ENCODE results near the gene DBI. TPM values are rescaled to one million over a fixed set of nuclear protein-coding genes. Genes with fewer than 3 reads are reported as not detected.
A peak's percentile ranks its signal among the peaks of the same experiment; 100 is the strongest.

The DBI gene
- total RNA-seq, 5 donors from 2014 or later (not counting 1 experiment from before 2014, with no cell fraction given): 33.4 to 55.5 (median 44.3) TPM

DNA sequence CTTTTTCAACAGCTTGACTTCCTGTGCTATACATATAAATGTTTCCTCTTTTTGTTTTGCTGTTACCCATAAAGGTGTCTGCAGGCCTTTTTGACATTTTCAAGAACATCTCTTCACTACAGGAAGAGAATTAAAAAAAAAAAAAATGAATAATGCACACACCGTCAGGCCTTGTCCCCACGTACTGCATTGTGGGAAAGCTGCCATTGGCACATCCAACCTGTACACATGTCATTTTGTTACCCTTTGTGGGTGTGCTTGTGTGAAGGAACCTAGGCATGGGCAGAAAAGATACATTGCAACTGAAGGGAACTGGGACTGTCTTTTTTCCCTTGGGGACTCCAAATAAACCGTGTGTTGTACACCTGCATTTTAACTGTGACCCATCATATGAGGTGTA is 48.1 kb downstream of the DBI start:
- WGBS (ENCODE audit: insufficient coverage): 60% methylated on average over 1 of the region's 3 CpGs
- Histone ChIP-seq H3K36me3 (ENCODE audit: control insufficient read depth in 2 of 2, extremely low read depth in 1 of 2, insufficient read depth in 1 of 2, low read length in 1 of 2) (no peaks in the 10 kb centered on the region), H3K27ac (ENCODE audit: low read length) (no peak overlapping the region), H3K4me3 (ENCODE audit: control insufficient read depth in 1 of 2, extremely low read depth in 1 of 2, low read length in 1 of 2) (no peak overlapping the region), H3K27me3 (replicated peaks in 1 of 2; ENCODE audit: control insufficient read depth in 2 of 2, extremely low read depth in 1 of 2, insufficient read depth in 2 of 2, low read length in 1 of 2) (peaks cover 0 to 3% of the 10 kb centered on the region in 2 experiments), H3K4me1 (ENCODE audit: control insufficient read depth in 1 of 2, extremely low read depth in 1 of 2, insufficient read depth in 2 of 2, low read length in 2 of 2) (peaks cover 0 to 3% of the 10 kb centered on the region in 2 experiments), H3K9me3 (no peaks in the 10 kb centered on the region)
- no peak for DNase-seq
- Mint-ChIP-seq H3K27me3 (peaks cover 15 to 19% of the 10 kb centered on the region in 2 donors), H3K4me3 (no peak overlapping the region), H3K27ac (peak overlapping the region in 1 of 2 donors; percentile 0), H3K4me1 (peaks cover 0 to 6% (median 2%) of the 10 kb centered on the region in 3 donors), H3K9me3 (no peaks in the 10 kb centered on the region), H3K36me3 (no peaks in the 10 kb centered on the region)
- CTCF ChIA-PET: no interaction called here
- peak in 1 of 4 experiments; percentile 8 for ATAC-seq (replicated peaks in 1 of 4)
- POLR2A ChIA-PET: no interaction called here

DNA sequence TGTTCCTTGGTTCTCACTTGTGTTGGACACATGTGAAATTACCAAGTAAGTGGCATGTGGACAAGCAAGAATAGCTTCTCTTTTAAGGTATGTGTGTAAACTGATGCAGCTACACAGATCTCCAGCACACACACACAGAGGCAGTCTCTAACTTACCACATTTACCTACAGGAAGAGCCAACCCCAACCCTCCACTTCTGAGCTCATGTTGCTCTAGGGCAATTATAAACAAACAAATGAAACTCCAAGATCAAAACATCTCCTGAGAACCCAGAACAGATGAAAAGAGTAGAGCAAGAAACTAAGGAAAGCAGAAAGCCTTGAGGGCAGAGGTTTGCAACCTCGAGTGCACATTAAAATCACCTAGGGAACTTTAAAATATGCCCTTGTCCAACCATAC is 48.9 kb downstream of the DBI start:
- no peaks in the 10 kb centered on the region for H3K36me3 Mint-ChIP-seq
- Histone ChIP-seq H3K36me3 (ENCODE audit: control insufficient read depth in 2 of 2, extremely low read depth in 1 of 2, insufficient read depth in 1 of 2, low read length in 1 of 2) (no peaks in the 10 kb centered on the region), H3K4me1 (ENCODE audit: control insufficient read depth in 1 of 2, extremely low read depth in 1 of 2, insufficient read depth in 2 of 2, low read length in 2 of 2) (peaks cover 0 to 3% of the 10 kb centered on the region in 2 experiments), H3K27me3 (replicated peaks in 1 of 2; ENCODE audit: control insufficient read depth in 2 of 2, extremely low read depth in 1 of 2, insufficient read depth in 2 of 2, low read length in 1 of 2) (peaks cover 0 to 3% of the 10 kb centered on the region in 2 experiments), H3K27ac (ENCODE audit: low read length) (no peak overlapping the region), H3K9me3 (no peaks in the 10 kb centered on the region), H3K4me3 (ENCODE audit: control insufficient read depth in 1 of 2, extremely low read depth in 1 of 2, low read length in 1 of 2) (no peak overlapping the region)
- ChIA-PET POLR2A (no interaction called here), CTCF (no interaction called here)
- no peak overlapping the region for H3K4me3 Mint-ChIP-seq
- H3K9me3 Mint-ChIP-seq: no peaks in the 10 kb centered on the region
- no CpG with 5 or more reads among the region's 1 CpG for WGBS (ENCODE audit: insufficient coverage)
- peaks cover 19% of the 10 kb centered on the region in 2 donors for H3K27me3 Mint-ChIP-seq
- DNase-seq (no peak), ATAC-seq (replicated peaks in 1 of 4) (peak in 1 of 4 experiments; percentile 72)
- peaks cover 0 to 6% (median 2%) of the 10 kb centered on the region in 3 donors for H3K4me1 Mint-ChIP-seq
- peak overlapping the region in 1 of 2 donors; percentile 70 for H3K27ac Mint-ChIP-seq

DNA sequence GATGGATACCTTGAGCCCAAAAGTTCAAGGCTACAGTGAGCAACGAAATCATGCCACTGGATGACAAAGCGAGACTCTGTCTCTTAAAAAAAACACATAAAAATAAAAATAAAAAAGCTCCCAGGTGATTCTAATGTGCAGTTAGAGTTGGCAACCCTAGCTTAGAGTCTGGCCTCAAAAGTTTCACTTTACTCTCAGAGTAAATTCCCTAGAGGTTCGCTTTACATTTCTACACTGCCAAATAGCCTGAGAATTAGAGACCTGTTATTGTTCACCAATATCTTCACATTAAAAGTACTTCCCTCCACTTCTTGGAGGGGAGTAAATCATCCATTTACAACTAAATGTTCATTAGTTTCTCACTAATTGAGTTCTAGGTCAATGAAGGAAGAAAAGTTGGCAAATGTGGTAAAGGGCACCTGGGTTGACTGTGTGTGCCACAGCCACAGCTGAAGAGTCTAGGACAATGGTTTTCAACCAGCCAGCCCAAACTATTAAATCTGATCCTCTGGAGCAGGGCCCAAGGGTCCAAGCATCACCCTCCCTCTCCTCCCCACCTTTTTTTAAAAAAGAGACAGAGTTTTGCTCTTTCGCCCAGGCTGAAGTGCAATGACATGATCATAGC is 49.6 kb downstream of the DBI start:
- Mint-ChIP-seq H3K4me1 (peaks cover 0 to 6% (median 2%) of the 10 kb centered on the region in 3 donors), H3K27me3 (peaks cover 19 to 20% of the 10 kb centered on the region in 2 donors), H3K4me3 (no peak overlapping the region), H3K36me3 (no peaks in the 10 kb centered on the region), H3K9me3 (no peaks in the 10 kb centered on the region), H3K27ac (no peak overlapping the region)
- Histone ChIP-seq H3K27me3 (replicated peaks in 1 of 2; ENCODE audit: control insufficient read depth in 2 of 2, extremely low read depth in 1 of 2, insufficient read depth in 2 of 2, low read length in 1 of 2) (peaks cover 0 to 10% of the 10 kb centered on the region in 2 experiments), H3K4me3 (ENCODE audit: control insufficient read depth in 1 of 2, extremely low read depth in 1 of 2, low read length in 1 of 2) (no peak overlapping the region), H3K27ac (ENCODE audit: low read length) (no peak overlapping the region), H3K9me3 (no peaks in the 10 kb centered on the region), H3K36me3 (ENCODE audit: control insufficient read depth in 2 of 2, extremely low read depth in 1 of 2, insufficient read depth in 1 of 2, low read length in 1 of 2) (no peaks in the 10 kb centered on the region), H3K4me1 (ENCODE audit: control insufficient read depth in 1 of 2, extremely low read depth in 1 of 2, insufficient read depth in 2 of 2, low read length in 2 of 2) (peaks cover 0 to 3% of the 10 kb centered on the region in 2 experiments)
- ATAC-seq (replicated peaks in 1 of 4) (no peak), DNase-seq (no peak)
- POLR2A ChIA-PET: interaction anchor here in 1 of 2 donors (0.6 kb wide), 1 partner anchor 1225 kb away, joined by 5 read pairs; no protein-coding TSS in a partner anchor
- WGBS (ENCODE audit: insufficient coverage): 83% methylated on average over 1 of the region's 4 CpGs
- CTCF ChIA-PET: interaction anchor here in 1 of 2 donors (0.6 kb wide), 1 partner anchor 35 kb away, joined by 3 read pairs; no protein-coding TSS in a partner anchor

DNA sequence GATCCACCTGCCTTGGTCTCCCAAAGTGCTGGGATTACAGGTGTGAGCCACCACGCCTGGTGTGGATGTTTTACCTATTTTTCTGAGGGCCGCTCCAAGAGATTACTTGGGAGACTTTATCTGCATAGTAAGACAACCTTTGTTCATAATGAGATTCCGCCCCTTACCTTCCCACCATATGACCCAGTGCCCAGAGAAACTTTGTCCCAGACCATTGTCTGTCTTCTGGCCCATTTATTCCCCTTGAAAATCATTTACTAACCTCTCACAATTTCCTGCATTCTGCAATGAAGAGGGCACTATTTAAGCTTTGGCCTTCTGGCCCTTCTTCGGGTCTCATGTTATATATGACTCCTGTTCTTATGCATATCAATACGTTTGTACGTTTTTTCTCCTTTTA is 51.1 kb downstream of the DBI start:
- Mint-ChIP-seq H3K9me3 (peaks cover 0 to 7% (median 0%) of the 10 kb centered on the region in 3 donors), H3K4me3 (no peak overlapping the region), H3K27me3 (peaks cover 23 to 24% of the 10 kb centered on the region in 2 donors), H3K36me3 (no peaks in the 10 kb centered on the region), H3K27ac (no peak overlapping the region), H3K4me1 (peaks cover 0 to 6% (median 2%) of the 10 kb centered on the region in 3 donors)
- 77% methylated on average over 1 of the region's 6 CpGs for WGBS (ENCODE audit: insufficient coverage)
- peaks cover 0 to 10% of the 10 kb centered on the region in 2 experiments for H3K27me3 ChIP-seq (replicated peaks in 1 of 2; ENCODE audit: control insufficient read depth in 2 of 2, extremely low read depth in 1 of 2, insufficient read depth in 2 of 2, low read length in 1 of 2)
- H3K9me3 ChIP-seq: no peaks in the 10 kb centered on the region
- ChIA-PET CTCF (no interaction called here), POLR2A (no interaction called here)
- H3K27ac ChIP-seq (ENCODE audit: low read length): no peak overlapping the region
- ATAC-seq (replicated peaks in 1 of 4) (no peak), DNase-seq (no peak)
- no peak overlapping the region for H3K4me3 ChIP-seq (ENCODE audit: control insufficient read depth in 1 of 2, extremely low read depth in 1 of 2, low read length in 1 of 2)
- H3K4me1 ChIP-seq (ENCODE audit: control insufficient read depth in 1 of 2, extremely low read depth in 1 of 2, insufficient read depth in 2 of 2, low read length in 2 of 2): peaks cover 0 to 3% of the 10 kb centered on the region in 2 experiments
- H3K36me3 ChIP-seq (ENCODE audit: control insufficient read depth in 2 of 2, extremely low read depth in 1 of 2, insufficient read depth in 1 of 2, low read length in 1 of 2): no peaks in the 10 kb centered on the region

DNA sequence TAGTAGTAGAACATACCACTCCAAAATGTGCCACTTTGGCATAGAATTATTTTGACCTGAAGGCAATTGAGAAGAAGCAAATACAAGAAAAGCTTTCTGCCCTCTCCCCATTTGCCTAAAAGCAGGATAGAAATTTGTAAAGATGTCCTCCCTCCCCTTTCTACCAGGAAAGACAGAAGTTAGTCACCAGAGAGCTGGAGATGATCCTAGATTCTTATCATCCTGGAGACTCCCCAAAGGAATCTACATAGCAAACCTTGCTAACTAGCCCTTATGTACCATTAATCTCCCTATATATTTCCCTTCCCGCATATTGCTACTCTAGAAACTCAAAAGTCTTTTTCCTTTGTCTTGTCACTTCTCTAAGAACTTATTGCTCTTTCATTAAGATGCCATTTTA is 52.3 kb downstream of the DBI start:
- peaks cover 25 to 28% of the 10 kb centered on the region in 2 donors for H3K27me3 Mint-ChIP-seq
- peaks cover 0 to 6% (median 2%) of the 10 kb centered on the region in 3 donors for H3K4me1 Mint-ChIP-seq
- CTCF ChIA-PET: interaction anchor here in 1 of 2 donors (0.5 kb wide), 1 partner anchor 314 kb away, joined by 3 read pairs; no protein-coding TSS in a partner anchor

DNA sequence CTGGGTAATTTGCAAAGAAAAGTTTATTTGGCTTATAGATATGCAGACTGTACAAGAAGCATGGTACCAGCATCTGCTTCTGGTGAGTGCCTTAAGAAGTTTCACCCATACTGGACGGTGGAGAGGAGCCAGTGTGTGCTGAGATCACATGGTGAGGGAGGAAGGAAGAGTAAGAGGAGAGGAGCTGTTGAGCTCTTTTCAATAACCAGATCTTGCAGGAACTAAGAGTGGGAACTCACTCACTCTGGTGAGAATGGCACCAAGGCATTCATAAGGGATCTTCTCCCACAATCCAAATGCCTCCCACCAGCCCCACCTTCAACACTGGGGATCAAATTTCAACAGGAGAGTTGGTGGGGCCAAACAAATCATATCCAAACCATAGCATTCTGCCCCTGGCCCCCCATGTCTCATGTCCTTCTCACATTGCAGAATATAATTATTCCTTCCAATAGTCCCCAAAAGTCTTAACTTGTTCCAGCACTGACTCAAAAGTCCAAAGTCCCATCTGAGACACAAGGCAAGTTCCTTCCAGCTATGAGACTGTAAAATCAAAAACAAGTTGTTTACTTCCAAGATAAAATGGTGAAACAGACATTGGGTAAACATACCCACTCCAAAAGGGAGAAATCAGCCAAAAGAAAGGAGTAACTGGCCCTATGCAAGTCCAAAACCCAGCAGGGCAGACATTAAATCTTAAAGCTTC is 53.2 kb downstream of the DBI start:
- no peaks in the 10 kb centered on the region for H3K9me3 ChIP-seq
- WGBS (ENCODE audit: insufficient coverage): 67% methylated on average over 1 of the region's 1 CpG
- Mint-ChIP-seq H3K4me3 (no peak overlapping the region), H3K9me3 (peaks cover 0 to 7% (median 0%) of the 10 kb centered on the region in 3 donors), H3K27ac (no peak overlapping the region), H3K36me3 (no peaks in the 10 kb centered on the region), H3K4me1 (peaks cover 0 to 6% (median 2%) of the 10 kb centered on the region in 3 donors), H3K27me3 (peaks cover 32 to 33% of the 10 kb centered on the region in 2 donors)
- ChIA-PET POLR2A (no interaction called here), CTCF (interaction anchor here in 1 of 2 donors (0.7 kb wide), 1 partner anchor 1951 kb away, joined by 3 read pairs; no protein-coding TSS in a partner anchor)
- H3K27me3 ChIP-seq (replicated peaks in 1 of 2; ENCODE audit: control insufficient read depth in 2 of 2, extremely low read depth in 1 of 2, insufficient read depth in 2 of 2, low read length in 1 of 2): peaks cover 0 to 19% of the 10 kb centered on the region in 2 experiments
- no peak for ATAC-seq (replicated peaks in 1 of 4)
- no peak overlapping the region for H3K4me3 ChIP-seq (ENCODE audit: control insufficient read depth in 1 of 2, extremely low read depth in 1 of 2, low read length in 1 of 2)
- H3K27ac ChIP-seq (ENCODE audit: low read length): no peak overlapping the region
- no peaks in the 10 kb centered on the region for H3K4me1 ChIP-seq (ENCODE audit: control insufficient read depth in 1 of 2, extremely low read depth in 1 of 2, insufficient read depth in 2 of 2, low read length in 2 of 2)
- H3K36me3 ChIP-seq (ENCODE audit: control insufficient read depth in 2 of 2, extremely low read depth in 1 of 2, insufficient read depth in 1 of 2, low read length in 1 of 2): no peaks in the 10 kb centered on the region
- DNase-seq: no peak

More for the DNA sequence above, 52.3 kb downstream of the DBI start:
- Histone ChIP-seq H3K27me3 (replicated peaks in 1 of 2; ENCODE audit: control insufficient read depth in 2 of 2, extremely low read depth in 1 of 2, insufficient read depth in 2 of 2, low read length in 1 of 2) (peaks cover 0 to 11% of the 10 kb centered on the region in 2 experiments), H3K27ac (ENCODE audit: low read length) (no peak overlapping the region), H3K9me3 (no peaks in the 10 kb centered on the region), H3K36me3 (ENCODE audit: control insufficient read depth in 2 of 2, extremely low read depth in 1 of 2, insufficient read depth in 1 of 2, low read length in 1 of 2) (no peaks in the 10 kb centered on the region), H3K4me1 (ENCODE audit: control insufficient read depth in 1 of 2, extremely low read depth in 1 of 2, insufficient read depth in 2 of 2, low read length in 2 of 2) (no peaks in the 10 kb centered on the region), H3K4me3 (ENCODE audit: control insufficient read depth in 1 of 2, extremely low read depth in 1 of 2, low read length in 1 of 2) (no peak overlapping the region)
- Mint-ChIP-seq H3K9me3 (peaks cover 0 to 7% (median 0%) of the 10 kb centered on the region in 3 donors), H3K4me3 (no peak overlapping the region), H3K27ac (no peak overlapping the region), H3K36me3 (no peaks in the 10 kb centered on the region)
- ATAC-seq (replicated peaks in 1 of 4) (no peak), DNase-seq (no peak)
- POLR2A ChIA-PET: no interaction called here
- WGBS (ENCODE audit: insufficient coverage): 50% methylated on average over 1 of the region's 1 CpG
